DND-41 (cell line): ENCODE data around the gene SLC22A16.

ENCODE experiments used
- EZH2 ChIP-seq: IDR thresholded peaks from 3 replicates; pipeline ENCODE4 v1.6.1; 2012; ENCODE audit warnings: borderline replicate concordance, low read depth, mild to moderate bottlenecking, moderate library complexity, low read length, inconsistent platforms; ENCODE audit not compliant: severe bottlenecking
- TF ChIP-seq, protein P1 (sequence below): IDR thresholded peaks from 2 replicates; pipeline ENCODE4 v1.5.1; 2012; ENCODE audit warnings: borderline replicate concordance, low read length, moderate library complexity, mild to moderate bottlenecking; ENCODE audit not compliant: poor library complexity, severe bottlenecking; ENCODE audit errors: extremely low read depth

DNA sequence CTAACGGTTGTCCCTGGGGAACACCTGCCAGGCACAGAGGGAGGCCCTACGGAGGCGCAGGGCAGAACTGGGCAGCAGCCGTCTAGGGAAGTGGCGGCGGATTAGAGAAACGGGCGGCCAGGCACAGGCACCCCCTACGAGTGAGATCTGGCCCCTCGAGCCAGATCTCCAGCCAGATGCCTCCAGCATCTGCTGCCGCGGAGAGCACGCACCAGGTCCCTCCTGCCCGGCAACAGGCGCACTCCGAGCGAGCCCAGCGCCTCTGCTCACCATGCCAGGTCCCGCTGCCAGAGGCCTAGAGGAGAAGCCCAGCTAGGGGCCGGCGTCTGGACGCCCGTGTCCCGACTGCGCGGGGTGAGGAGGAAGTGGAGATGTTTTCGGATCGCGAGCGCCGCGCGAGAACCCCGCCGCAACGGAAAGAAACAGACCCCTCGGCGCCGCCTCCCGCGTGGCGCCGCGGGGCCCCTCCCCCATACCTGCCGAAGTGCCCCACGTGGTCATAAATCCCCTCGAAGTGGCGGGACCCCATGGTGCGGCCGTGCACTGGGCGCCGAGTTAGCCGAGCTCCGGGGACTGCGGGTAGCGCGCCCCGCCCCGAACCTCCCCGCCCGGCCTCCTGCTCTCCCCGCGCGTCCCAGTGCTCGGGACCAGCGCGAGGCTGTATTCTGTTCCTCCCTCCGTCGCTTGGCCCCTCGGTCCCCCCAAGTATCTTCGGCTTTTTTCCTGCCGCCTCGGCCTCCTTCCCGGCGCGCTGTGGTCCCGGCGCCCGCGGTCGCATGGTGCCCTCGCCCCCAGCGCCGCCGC, at the start of gene SLC22A16:
- TF ChIP-seq, protein P1, sequence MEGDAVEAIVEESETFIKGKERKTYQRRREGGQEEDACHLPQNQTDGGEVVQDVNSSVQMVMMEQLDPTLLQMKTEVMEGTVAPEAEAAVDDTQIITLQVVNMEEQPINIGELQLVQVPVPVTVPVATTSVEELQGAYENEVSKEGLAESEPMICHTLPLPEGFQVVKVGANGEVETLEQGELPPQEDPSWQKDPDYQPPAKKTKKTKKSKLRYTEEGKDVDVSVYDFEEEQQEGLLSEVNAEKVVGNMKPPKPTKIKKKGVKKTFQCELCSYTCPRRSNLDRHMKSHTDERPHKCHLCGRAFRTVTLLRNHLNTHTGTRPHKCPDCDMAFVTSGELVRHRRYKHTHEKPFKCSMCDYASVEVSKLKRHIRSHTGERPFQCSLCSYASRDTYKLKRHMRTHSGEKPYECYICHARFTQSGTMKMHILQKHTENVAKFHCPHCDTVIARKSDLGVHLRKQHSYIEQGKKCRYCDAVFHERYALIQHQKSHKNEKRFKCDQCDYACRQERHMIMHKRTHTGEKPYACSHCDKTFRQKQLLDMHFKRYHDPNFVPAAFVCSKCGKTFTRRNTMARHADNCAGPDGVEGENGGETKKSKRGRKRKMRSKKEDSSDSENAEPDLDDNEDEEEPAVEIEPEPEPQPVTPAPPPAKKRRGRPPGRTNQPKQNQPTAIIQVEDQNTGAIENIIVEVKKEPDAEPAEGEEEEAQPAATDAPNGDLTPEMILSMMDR, result no peak
- TF ChIP-seq EZH2, result no peak
